ENCODE measurements around the gene SLC25A13.

SLC25A13 gene

GRCh38 chr7:96090756-96091155 is 231.1 kb downstream of the SLC25A13 start:
- no peak for DNase-seq (ENCODE audit: low read depth)

DNA sequence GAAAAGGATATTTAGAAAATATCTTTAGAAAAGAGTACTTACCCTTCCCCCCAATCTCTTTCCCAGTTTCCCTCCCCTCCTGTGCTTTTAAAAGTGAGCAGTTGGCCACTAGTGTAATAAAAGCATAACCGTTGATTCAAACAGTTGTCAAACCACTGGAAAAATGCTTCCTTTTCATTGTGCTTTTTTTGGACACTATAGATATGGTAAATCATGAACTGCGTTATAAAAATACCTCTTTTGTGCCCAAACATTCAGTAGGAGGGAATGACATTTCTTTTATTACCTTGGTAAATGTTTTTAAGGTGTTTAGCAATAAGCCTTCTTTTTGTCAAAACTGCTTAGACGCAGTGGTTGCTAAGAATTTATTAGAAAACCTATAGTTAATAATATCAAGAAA is 232.4 kb downstream of the SLC25A13 start:
- DNase-seq (ENCODE audit: low read depth) = no peak

DNA sequence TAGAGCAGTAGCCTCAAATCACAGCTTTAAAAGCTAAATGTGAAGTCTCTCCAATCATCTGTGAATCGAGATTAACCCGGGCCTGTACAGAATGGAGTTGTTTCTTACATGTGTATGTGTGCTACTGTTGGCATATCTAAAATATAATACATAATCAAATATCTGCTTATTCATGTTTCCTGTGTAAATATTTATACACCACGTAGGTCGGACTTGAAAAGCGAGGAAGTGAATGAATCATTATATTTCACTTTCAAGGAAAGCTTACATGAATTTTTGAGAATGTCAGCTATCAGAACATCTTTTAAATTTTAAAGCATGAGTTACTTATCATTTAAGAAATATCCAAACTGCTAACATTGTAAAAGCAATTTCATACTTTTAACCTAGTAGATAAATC is 233.3 kb downstream of the SLC25A13 start:
- DNase-seq (ENCODE audit: low read depth) = no peak

DNA sequence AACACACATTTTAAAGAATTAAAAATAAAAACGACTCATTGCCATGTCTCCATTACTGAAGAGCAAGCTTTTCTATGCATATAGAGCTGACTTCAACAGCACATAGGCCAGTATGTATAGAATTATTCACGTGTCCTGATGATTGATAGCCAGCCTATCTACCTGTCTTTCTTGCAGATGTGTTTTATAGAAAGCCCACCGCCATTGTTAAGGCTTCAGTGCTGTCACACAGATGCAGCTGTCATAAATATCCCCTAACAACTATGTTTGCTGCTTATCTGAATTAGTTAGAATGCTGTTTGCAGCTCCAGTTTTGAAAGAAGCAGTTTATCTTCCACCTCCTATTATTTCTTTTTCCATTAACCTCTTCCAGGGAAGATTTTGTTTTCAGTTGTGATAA is 235.9 kb downstream of the SLC25A13 start:
- no peak for DNase-seq (ENCODE audit: low read depth)

GRCh38 chr7:96084881-96085553 is 236.9 kb downstream of the SLC25A13 start:
- DNase-seq (ENCODE audit: low read depth) = no peak

GRCh38 chr7:96080027-96080426 is 241.9 kb downstream of the SLC25A13 start:
- DNase-seq (ENCODE audit: low read depth) = no peak

GRCh38 chr7:96076350-96076707 is 245.6 kb downstream of the SLC25A13 start:
- DNase-seq (ENCODE audit: low read depth) = no peak

GRCh38 chr7:96075510-96076349 is 246.2 kb downstream of the SLC25A13 start:
- DNase-seq (ENCODE audit: low read depth) = no peak

- no peak for DNase-seq (ENCODE audit: low read depth)
These were observed 247.0 kb downstream of the SLC25A13 start for GRCh38 chr7:96074871-96075270.
